HCT116 (cell line): ENCODE measurements around the gene BMP8B.

Experiments used
- EZH2 ChIP-seq: fragments of 200-600 bp; sonication (generic); IDR thresholded peaks from 2 replicates; pipeline ENCODE4 v1.6.1; 2017; ENCODE audit warnings: antibody characterized with exemption, mixed run types
- JUND ChIP-seq: IDR thresholded peaks from 2 replicates; pipeline ENCODE4 v1.6.1; 2012
- POLR2A ChIP-seq: IDR thresholded peaks from 2 replicates; pipeline ENCODE4 v1.7.0; 2011; ENCODE audit warnings: borderline replicate concordance; ENCODE audit not compliant: insufficient read depth, insufficient read length; ENCODE audit errors: extremely low read depth
- POLR2AphosphoS5 ChIP-seq: IDR thresholded peaks from 2 replicates; pipeline ENCODE4 v1.6.1; 2011; ENCODE audit warnings: mild to moderate bottlenecking, low read depth, low read length, moderate library complexity
- SP1 ChIP-seq: IDR thresholded peaks from 2 replicates; pipeline ENCODE4 v1.6.1; 2012; ENCODE audit warnings: low read depth
- SRF ChIP-seq: IDR thresholded peaks from 2 replicates; pipeline ENCODE4 v1.6.1; 2012; ENCODE audit warnings: low read depth
- TCF7L2 ChIP-seq: IDR thresholded peaks from 2 replicates; pipeline ENCODE4 v1.7.0; 2011; ENCODE audit warnings: borderline replicate concordance, inconsistent platforms; ENCODE audit not compliant: insufficient read depth, insufficient read length; ENCODE audit errors: extremely low read depth
- YY1 ChIP-seq: IDR thresholded peaks from 2 replicates; pipeline ENCODE4 v1.6.1; 2011; ENCODE audit warnings: low read length, low read depth, moderate library complexity, mild to moderate bottlenecking; ENCODE audit not compliant: insufficient replicate concordance; ENCODE audit errors: extremely low read depth
- ZNF274 ChIP-seq: fragments of 200-500 bp; sonication (Bioruptor generic); IDR thresholded peaks from 2 replicates; pipeline ENCODE4 v1.6.1; 2014; ENCODE audit warnings: mild to moderate bottlenecking, low read depth, low read length, inconsistent platforms
- TF ChIP-seq, protein P1 (sequence below), 3 experiments: fragments of 200-600 bp in 1 of 3; sonication (generic) in 1 of 3; IDR thresholded peaks in 2 of 3; conservative IDR thresholded peaks in 1 of 3; 2 replicates each; pipeline ENCODE4 v1.5.1; 2012 to 2017; ENCODE audit warnings: low read depth in 2 of 3, low read length in 2 of 3, antibody characterized with exemption in 1 of 3, borderline replicate concordance in 1 of 3, control low read depth in 1 of 3, mild to moderate bottlenecking in 1 of 3, mixed read lengths in 1 of 3, mixed run types in 1 of 3, moderate library complexity in 1 of 3; ENCODE audit not compliant: insufficient read depth in 1 of 3
- TF ChIP-seq, protein P2 (sequence below): IDR thresholded peaks from 2 replicates; pipeline ENCODE4 v1.6.1; 2012
- TF ChIP-seq, protein P3 (sequence below): IDR thresholded peaks from 2 replicates; pipeline ENCODE4 v1.6.1; 2012; ENCODE audit warnings: low read depth

DNA sequence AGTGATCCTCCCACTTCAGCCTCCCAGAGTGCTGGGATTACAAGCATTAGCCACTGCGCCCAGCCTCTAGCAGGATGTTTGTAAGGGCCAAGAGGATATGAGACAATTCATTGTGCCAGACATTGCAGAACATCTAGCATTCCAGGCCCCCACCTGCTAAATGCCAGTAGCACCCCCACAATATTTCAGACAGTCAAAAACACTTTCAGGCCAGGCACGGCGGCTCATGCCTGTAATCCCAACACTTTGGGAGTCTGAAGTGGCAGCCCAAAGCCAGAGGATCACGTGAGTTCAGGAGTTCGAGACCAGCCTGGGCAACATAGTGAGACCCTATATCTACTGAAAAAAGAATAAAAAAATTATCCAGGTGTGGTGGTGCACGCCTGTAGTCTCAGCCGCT, 37.1 kb downstream of the BMP8B start:
- TF ChIP-seq ZNF274 (no peak), POLR2AphosphoS5 (no peak), POLR2A (no peak), SRF (no peak), TCF7L2 (no peak), YY1 (no peak), SP1 (no peak), JUND (no peak), EZH2 (no peak)
- TF ChIP-seq, protein P1, sequence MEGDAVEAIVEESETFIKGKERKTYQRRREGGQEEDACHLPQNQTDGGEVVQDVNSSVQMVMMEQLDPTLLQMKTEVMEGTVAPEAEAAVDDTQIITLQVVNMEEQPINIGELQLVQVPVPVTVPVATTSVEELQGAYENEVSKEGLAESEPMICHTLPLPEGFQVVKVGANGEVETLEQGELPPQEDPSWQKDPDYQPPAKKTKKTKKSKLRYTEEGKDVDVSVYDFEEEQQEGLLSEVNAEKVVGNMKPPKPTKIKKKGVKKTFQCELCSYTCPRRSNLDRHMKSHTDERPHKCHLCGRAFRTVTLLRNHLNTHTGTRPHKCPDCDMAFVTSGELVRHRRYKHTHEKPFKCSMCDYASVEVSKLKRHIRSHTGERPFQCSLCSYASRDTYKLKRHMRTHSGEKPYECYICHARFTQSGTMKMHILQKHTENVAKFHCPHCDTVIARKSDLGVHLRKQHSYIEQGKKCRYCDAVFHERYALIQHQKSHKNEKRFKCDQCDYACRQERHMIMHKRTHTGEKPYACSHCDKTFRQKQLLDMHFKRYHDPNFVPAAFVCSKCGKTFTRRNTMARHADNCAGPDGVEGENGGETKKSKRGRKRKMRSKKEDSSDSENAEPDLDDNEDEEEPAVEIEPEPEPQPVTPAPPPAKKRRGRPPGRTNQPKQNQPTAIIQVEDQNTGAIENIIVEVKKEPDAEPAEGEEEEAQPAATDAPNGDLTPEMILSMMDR (IDR thresholded peaks at IDR 0.05 in 2 of 3, conservative IDR thresholded peaks at IDR 0.05 in 1 of 3; ENCODE audit: borderline replicate concordance in 1 of 3, insufficient read depth in 1 of 3, low read depth in 2 of 3, low read length in 2 of 3): no peak
- TF ChIP-seq, protein P2, sequence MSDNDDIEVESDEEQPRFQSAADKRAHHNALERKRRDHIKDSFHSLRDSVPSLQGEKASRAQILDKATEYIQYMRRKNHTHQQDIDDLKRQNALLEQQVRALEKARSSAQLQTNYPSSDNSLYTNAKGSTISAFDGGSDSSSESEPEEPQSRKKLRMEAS: no peak
- TF ChIP-seq, protein P3, sequence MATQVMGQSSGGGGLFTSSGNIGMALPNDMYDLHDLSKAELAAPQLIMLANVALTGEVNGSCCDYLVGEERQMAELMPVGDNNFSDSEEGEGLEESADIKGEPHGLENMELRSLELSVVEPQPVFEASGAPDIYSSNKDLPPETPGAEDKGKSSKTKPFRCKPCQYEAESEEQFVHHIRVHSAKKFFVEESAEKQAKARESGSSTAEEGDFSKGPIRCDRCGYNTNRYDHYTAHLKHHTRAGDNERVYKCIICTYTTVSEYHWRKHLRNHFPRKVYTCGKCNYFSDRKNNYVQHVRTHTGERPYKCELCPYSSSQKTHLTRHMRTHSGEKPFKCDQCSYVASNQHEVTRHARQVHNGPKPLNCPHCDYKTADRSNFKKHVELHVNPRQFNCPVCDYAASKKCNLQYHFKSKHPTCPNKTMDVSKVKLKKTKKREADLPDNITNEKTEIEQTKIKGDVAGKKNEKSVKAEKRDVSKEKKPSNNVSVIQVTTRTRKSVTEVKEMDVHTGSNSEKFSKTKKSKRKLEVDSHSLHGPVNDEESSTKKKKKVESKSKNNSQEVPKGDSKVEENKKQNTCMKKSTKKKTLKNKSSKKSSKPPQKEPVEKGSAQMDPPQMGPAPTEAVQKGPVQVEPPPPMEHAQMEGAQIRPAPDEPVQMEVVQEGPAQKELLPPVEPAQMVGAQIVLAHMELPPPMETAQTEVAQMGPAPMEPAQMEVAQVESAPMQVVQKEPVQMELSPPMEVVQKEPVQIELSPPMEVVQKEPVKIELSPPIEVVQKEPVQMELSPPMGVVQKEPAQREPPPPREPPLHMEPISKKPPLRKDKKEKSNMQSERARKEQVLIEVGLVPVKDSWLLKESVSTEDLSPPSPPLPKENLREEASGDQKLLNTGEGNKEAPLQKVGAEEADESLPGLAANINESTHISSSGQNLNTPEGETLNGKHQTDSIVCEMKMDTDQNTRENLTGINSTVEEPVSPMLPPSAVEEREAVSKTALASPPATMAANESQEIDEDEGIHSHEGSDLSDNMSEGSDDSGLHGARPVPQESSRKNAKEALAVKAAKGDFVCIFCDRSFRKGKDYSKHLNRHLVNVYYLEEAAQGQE: no peak
